H1 (cell line): ENCODE measurements around the gene SLC26A1. TPM values are rescaled to one million over a fixed set of nuclear protein-coding genes. Genes with fewer than 3 reads are reported as not detected.

Experiments
- CBX5 ChIP-seq: fragments of 300-800, 300-1000 bp; sonication (generic); IDR thresholded peaks from 2 replicates; pipeline ENCODE4 v1.7.1; 2016; ENCODE audit warnings: antibody characterized with exemption, low read length, low read depth
- EGR1 ChIP-seq: IDR thresholded peaks from 2 replicates; pipeline ENCODE4 v1.6.1; 2011; ENCODE audit warnings: low read depth, low read length, borderline replicate concordance
- POU5F1 ChIP-seq: IDR thresholded peaks from 2 replicates; pipeline ENCODE4 v1.6.1; 2011; ENCODE audit warnings: low read depth, mild to moderate bottlenecking, low read length, moderate library complexity
- polyA plus RNA-seq, 7 experiments: library from polyadenylated mRNA; depleted of rRNA in 3 of 7; stranded (reverse) in 5 of 7; unstranded in 2 of 7; fragments of >200 nt in 5 of 7; fragments of 200-250 nt in 2 of 7; gene quantifications; 1 replicate in 5 of 7; 2 replicates in 1 of 7; 4 replicates in 1 of 7; pipeline versions ENCODE4 v1.2.1 to v1.2.3, GENCODE V29; 2011 to 2013; ENCODE audit warnings: missing spikeins in 2 of 7, mixed read lengths in 2 of 7
- total RNA-seq: library from RNA; stranded (reverse); fragmentation: NEBNext Ultra II Directional; extraction: Animal tissue kit (Norgen Biotek cat#: 25700); gene quantifications from 2 replicates; pipeline ENCODE4 v1.2.1, GENCODE V29; 2021

The SLC26A1 gene
- total and polyA plus RNA-seq, 2 of the 8 experiments (the other 6 are each of a cell fraction or from before 2014, with no cell fraction given), result 0.11 TPM; not detected in 1

DNA sequence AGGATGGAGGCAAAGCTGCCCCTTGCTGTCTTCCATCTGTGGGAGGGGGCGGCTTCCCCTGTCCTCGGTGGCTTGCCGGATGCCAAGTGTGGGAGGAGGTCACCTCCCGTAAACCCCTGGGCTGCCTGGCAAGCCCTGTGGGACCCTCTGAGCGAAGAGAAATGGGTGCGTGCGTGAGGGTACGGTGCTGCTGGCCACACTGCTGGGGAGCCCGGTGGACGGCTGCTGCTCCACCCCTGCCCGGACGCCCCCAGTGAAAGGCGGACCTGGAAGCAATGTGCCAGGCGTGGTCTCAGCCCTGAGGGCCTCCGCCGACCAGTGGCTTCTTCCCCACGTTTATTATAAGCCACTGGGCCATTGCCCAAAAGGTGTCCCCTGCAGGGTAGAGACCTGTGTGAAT is 10.9 kb downstream of the SLC26A1 start (continued):
- TF ChIP-seq POU5F1 (no peak), CBX5 (no peak), EGR1 (no peak)
